Kidney (tissue), 14 donors: Measurements from ENCODE around the gene NT5C. TPM values are rescaled to one million over a fixed set of nuclear protein-coding genes. Genes with fewer than 3 reads are reported as not detected.
"Not testable (repeated sequence)": the region's sequence is repeated elsewhere in the genome, so short reads cannot be mapped to it uniquely, and the experiment has no call there.

Experiments used
- DNase-seq, 5 donors: peaks; one replicate each; pipeline ENCODE4 v3.0.0-alpha.2; 2013 to 2020
- FAIRE-seq: peaks from 2 replicates; lab custom pipeline; 2012; peaks lifted over from hg19 to GRCh38; lab: Jason Lieb, UNC
- H3K27ac ChIP-seq, 2 donors: one replicate each; pipeline ENCODE4 v1.7.0; 2013; ENCODE audit warnings: low read depth in 2 of 2, low read length in 2 of 2, inconsistent platforms in 1 of 2
- H3K27me3 ChIP-seq: one replicate; pipeline ENCODE4 v1.7.1; 2013; ENCODE audit warnings: low read length, inconsistent platforms; ENCODE audit not compliant: control insufficient read depth, insufficient read depth
- H3K36me3 ChIP-seq, 3 donors: one replicate each; pipeline versions ENCODE4 v1.7.0 to v1.7.1; 2013; ENCODE audit warnings: low read length in 3 of 3, control low read depth in 1 of 3, inconsistent platforms in 1 of 3; ENCODE audit not compliant: insufficient read depth in 3 of 3, control insufficient read depth in 2 of 3
- H3K4me1 ChIP-seq, 3 donors: one replicate each; pipeline versions ENCODE4 v1.7.0 to v1.7.1; 2013; ENCODE audit warnings: low read length in 3 of 3, inconsistent platforms in 1 of 3, low read depth in 1 of 3; ENCODE audit not compliant: control insufficient read depth in 2 of 3, insufficient read depth in 2 of 3
- H3K4me3 ChIP-seq, 3 donors: one replicate each; pipeline versions ENCODE4 v1.7.0 to v1.8.1; 2013; ENCODE audit warnings: low read length in 3 of 3, control low read depth in 1 of 3, inconsistent platforms in 1 of 3
- H3K9ac ChIP-seq, 3 donors: one replicate each; pipeline versions ENCODE4 v1.7.0 to v1.7.1; 2013; ENCODE audit warnings: low read length in 3 of 3, control low read depth in 1 of 3, inconsistent platforms in 1 of 3
- H3K9me3 ChIP-seq, 3 donors: one replicate each; pipeline versions ENCODE4 v1.7.0 to v1.7.1; 2013; ENCODE audit warnings: low read length in 3 of 3, control low read depth in 1 of 3, inconsistent platforms in 1 of 3; ENCODE audit not compliant: control insufficient read depth in 2 of 3, insufficient read depth in 1 of 3
- intact Hi-C: fragments of 100-400 bp; cut with DNase I; formaldehyde crosslinking; loops from one replicate; pipeline ENCODE4 v1.11.1; 2022
- polyA plus RNA-seq: library from polyadenylated mRNA; stranded (reverse); fragments of 350-450 nt; fragmentation: Illumina TruSeq; extraction: RNeasy Lipid Tissue Mini Kit (QIAGEN cat#74804); gene quantifications from one replicate; pipeline ENCODE4 v1.2.3, GENCODE V29; 2014; ENCODE audit warnings: low read depth, low replicate concordance; ENCODE audit not compliant: insufficient read depth
- total RNA-seq: library from RNA; stranded (reverse); fragmentation: NEBNext Ultra II Directional; extraction: Animal tissue kit (Norgen Biotek cat#: 25700); gene quantifications from one replicate; pipeline ENCODE4 v1.2.1, GENCODE V29; 2021
- TF ChIP-seq, protein P1 (sequence below): IDR thresholded peaks from 3 replicates; pipeline ENCODE4 v1.5.1; 2012; ENCODE audit warnings: mild to moderate bottlenecking, moderate library complexity, borderline replicate concordance; ENCODE audit not compliant: insufficient read depth; ENCODE audit errors: extremely low read depth
- donor health status: control.
- donor health status: control.
- donor health status: control.
- donor health status: control.
- donor health status: control.
- donor health status: DM: yes; HTN: yes; CAD: no.
- donor health status: Normal renal cell carcinoma (clear cell type).

NT5C gene
- total and polyA plus RNA-seq, 2 donors from 2014 or later: 59.4 to 74.9 TPM

DNA sequence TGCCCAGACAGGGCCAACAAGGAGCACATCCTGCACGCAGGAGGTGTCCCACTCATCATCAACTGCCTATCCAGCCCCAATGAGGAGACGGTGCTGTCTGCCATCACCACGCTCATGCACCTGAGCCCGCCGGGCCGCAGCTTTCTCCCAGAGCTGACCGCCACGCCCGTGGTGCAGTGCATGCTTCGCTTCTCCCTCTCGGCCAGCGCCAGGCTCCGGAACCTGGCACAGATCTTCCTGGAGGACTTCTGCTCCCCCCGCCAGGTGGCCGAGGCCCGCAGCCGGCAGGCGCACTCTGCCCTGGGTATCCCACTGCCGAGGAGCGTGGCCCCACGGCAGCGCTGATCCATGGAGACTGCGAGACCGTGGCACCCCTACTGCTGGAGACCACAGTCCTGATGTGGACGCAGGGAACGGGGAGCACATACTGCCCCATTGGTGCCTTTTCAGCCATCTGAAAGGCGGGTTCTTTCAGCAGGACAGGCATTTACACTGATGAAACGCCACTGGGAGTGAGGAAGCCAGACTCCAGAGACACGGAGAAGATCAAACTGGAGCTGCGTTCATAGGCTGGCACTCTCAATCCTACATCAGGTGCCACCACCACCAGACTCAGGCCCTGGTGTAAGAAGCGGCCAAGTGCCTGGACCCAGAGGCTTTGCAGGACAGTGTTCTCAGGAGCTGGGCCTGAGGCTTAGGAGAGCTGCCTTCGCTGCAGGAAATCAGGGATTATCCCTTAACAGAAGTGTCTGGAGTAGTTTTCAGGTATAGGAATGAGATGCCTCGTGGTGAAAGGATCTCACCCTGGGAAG, 2.6 kb downstream of the NT5C start:
- Histone ChIP-seq H3K4me3 (no peak overlapping the region), H3K36me3 (peaks cover 0 to 3% (median 3%) of the 10 kb centered on the region in 3 donors), H3K9me3 (no peaks in the 10 kb centered on the region), H3K27me3 (no peaks in the 10 kb centered on the region), H3K27ac (no peak overlapping the region), H3K9ac (no peak overlapping the region), H3K4me1 (peaks cover 0 to 6% (median 0%) of the 10 kb centered on the region in 3 donors)
- intact Hi-C loops: no loop called here
- DNase-seq (peak in 1 of 5 donors; percentile 73), FAIRE-seq (no peak)
- TF ChIP-seq, protein P1, sequence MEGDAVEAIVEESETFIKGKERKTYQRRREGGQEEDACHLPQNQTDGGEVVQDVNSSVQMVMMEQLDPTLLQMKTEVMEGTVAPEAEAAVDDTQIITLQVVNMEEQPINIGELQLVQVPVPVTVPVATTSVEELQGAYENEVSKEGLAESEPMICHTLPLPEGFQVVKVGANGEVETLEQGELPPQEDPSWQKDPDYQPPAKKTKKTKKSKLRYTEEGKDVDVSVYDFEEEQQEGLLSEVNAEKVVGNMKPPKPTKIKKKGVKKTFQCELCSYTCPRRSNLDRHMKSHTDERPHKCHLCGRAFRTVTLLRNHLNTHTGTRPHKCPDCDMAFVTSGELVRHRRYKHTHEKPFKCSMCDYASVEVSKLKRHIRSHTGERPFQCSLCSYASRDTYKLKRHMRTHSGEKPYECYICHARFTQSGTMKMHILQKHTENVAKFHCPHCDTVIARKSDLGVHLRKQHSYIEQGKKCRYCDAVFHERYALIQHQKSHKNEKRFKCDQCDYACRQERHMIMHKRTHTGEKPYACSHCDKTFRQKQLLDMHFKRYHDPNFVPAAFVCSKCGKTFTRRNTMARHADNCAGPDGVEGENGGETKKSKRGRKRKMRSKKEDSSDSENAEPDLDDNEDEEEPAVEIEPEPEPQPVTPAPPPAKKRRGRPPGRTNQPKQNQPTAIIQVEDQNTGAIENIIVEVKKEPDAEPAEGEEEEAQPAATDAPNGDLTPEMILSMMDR: no peak

DNA sequence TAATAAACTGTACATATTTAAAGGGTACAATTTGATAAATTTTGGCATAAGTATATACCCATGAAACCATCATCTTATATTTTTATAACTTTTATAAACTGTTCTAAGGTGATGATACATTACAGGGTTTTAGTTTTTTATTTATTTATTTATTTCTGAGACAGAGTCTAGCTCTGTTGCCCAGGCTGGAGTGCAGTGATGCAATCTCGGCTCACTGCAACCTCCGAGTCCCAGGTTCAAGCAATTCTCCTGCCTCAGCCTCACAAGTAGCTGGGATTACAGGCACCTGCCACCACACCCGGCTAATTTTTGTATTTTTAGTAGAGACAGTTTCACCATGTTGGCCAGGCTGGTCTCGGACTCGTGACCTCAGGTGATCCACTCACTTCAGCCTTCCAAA, 3.6 kb downstream of the NT5C start:
- H3K27me3 ChIP-seq, H3K9me3 ChIP-seq, H3K4me1 ChIP-seq, H3K4me3 ChIP-seq, FAIRE-seq, H3K27ac ChIP-seq, intact Hi-C loops, H3K9ac ChIP-seq, H3K36me3 ChIP-seq, DNase-seq: not testable (repeated sequence)

DNA sequence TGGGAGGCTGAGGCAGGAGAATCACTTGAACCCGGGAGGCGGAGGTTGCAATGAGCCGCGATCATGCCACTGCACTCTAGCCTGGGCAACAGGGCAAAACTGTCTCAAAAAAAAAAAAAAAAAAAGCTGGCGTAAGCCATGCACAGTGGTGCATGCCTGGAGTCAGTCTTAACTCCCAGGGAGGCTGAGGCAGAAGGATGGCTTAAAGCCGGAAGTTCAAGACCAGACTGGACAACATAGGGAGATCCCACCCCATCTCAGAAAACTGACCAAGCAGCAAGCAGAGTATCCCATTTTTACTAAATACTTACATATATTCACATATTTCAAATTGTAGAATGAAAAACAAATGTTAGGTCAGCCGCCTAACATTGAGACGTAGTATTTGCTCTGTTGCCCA, 4.6 kb downstream of the NT5C start:
- Histone ChIP-seq H3K4me1 (peaks cover 0 to 6% (median 0%) of the 10 kb centered on the region in 3 donors), H3K27me3 (no peaks in the 10 kb centered on the region), H3K9ac (no peak overlapping the region), H3K27ac (no peak overlapping the region), H3K4me3 (no peak overlapping the region), H3K9me3 (no peaks in the 10 kb centered on the region), H3K36me3 (peaks cover 0 to 3% (median 3%) of the 10 kb centered on the region in 3 donors)
- DNase-seq (no peak), FAIRE-seq (no peak)
- TF ChIP-seq, protein P1: no peak
- intact Hi-C loops: no loop called here

DNA sequence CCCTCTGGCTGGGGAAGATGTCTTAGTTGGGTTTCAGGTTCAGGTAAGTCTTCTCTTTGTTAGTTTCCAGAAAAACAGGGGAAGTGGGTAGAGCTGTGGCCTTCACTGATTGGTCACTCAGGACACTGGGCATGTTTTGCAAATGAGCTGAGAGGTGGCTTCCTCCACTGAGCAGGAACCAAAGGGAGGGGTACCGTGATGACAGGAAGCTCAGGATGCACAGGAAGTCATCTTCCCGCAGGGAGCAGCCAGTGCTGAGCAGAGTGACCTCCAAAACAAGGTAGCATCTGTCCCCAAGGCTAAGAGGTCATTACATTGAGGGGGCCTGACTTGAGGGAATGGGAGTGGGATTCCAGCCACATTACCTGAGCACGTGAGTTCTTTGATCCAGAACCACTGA, 5.6 kb downstream of the NT5C start:
- DNase-seq: peak in 1 of 5 donors; percentile 20
- FAIRE-seq: no peak
- H3K27ac ChIP-seq: no peak overlapping the region
- H3K9me3 ChIP-seq: no peaks in the 10 kb centered on the region
- H3K27me3 ChIP-seq: no peaks in the 10 kb centered on the region
- H3K4me1 ChIP-seq: peaks cover 0 to 6% (median 0%) of the 10 kb centered on the region in 3 donors
- H3K36me3 ChIP-seq: peaks cover 2 to 5% (median 3%) of the 10 kb centered on the region in 3 donors
- no peak overlapping the region for H3K9ac ChIP-seq
- no peak overlapping the region for H3K4me3 ChIP-seq
- TF ChIP-seq, protein P1: no peak
- intact Hi-C loops: no loop called here
